Thyroid gland (tissue), 4 donors: ENCODE results near the gene ACSBG1. TPM values are rescaled to one million over a fixed set of nuclear protein-coding genes. Genes with fewer than 3 reads are reported as not detected.
A peak's percentile ranks its signal among the peaks of the same experiment; 100 is the strongest.

Experiments used
- DNase-seq, 2 donors: peaks; one replicate each; pipeline ENCODE4 v3.0.0-alpha.2; 2019
- H3K27ac ChIP-seq, 3 donors: fragments of 200-600 bp; sonication (generic); 1 replicate in 2 of 3; 2 replicates in 1 of 3; pipeline ENCODE4 v1.5.1; 2016 to 2019; ENCODE audit warnings: mild to moderate bottlenecking in 1 of 3, moderate library complexity in 1 of 3
- H3K27me3 ChIP-seq: fragments of 200-600 bp; sonication (generic); one replicate; pipeline ENCODE4 v1.5.1; 2019
- H3K36me3 ChIP-seq, 2 donors: fragments of 200-600 bp; sonication (generic); one replicate each; pipeline ENCODE4 v1.5.1; 2016 to 2019
- H3K4me1 ChIP-seq, 2 donors: fragments of 200-600 bp; sonication (generic); one replicate each; pipeline ENCODE4 v1.5.1; 2017 to 2019
- H3K4me3 ChIP-seq, 3 donors: fragments of 200-600 bp; sonication (generic); replicated peaks in 1 of 3; 1 replicate in 2 of 3; 2 replicates in 1 of 3; pipeline ENCODE4 v1.5.1; 2016; ENCODE audit warnings: mild to moderate bottlenecking in 1 of 3
- H3K9me3 ChIP-seq: fragments of 200-600 bp; sonication (generic); one replicate; pipeline ENCODE4 v1.5.1; 2017
- POLR2A ChIP-seq, 2 donors: fragments of 450-650 bp; IDR thresholded peaks; one replicate each; pipeline ENCODE4 v1.6.1; 2017; ENCODE audit warnings: antibody characterized with exemption in 2 of 2, mild to moderate bottlenecking in 2 of 2, moderate library complexity in 1 of 2
- WGBS, 2 donors: methylation state at CpG; one replicate each; pipeline ENCODE4 v1.1.5; 2017; 5-methylcytosine and 5-hydroxymethylcytosine counted together
- intact Hi-C: fragments of 100-400 bp; cut with DNase I; formaldehyde crosslinking; loops from one replicate; pipeline ENCODE4 v1.15.1; 2023
- total RNA-seq, 4 donors: library from RNA; depleted of rRNA; stranded (reverse); fragments of >200 nt; gene quantifications; one replicate each; pipeline ENCODE4 v1.2.3, GENCODE V29; 2016
- TF ChIP-seq, protein P1 (sequence below), 6 experiments: fragments of 200-600 bp in 3 of 6; fragments of 450-650 bp in 3 of 6; sonication (generic) in 3 of 6; IDR thresholded peaks; one replicate each; pipeline ENCODE4 v1.5.1; 2016 to 2019; ENCODE audit warnings: antibody characterized with exemption in 6 of 6, mild to moderate bottlenecking in 2 of 6, inconsistent platforms in 1 of 6, moderate library complexity in 1 of 6

Gene ACSBG1
- total RNA-seq, 4 donors from 2014 or later = not detected

DNA sequence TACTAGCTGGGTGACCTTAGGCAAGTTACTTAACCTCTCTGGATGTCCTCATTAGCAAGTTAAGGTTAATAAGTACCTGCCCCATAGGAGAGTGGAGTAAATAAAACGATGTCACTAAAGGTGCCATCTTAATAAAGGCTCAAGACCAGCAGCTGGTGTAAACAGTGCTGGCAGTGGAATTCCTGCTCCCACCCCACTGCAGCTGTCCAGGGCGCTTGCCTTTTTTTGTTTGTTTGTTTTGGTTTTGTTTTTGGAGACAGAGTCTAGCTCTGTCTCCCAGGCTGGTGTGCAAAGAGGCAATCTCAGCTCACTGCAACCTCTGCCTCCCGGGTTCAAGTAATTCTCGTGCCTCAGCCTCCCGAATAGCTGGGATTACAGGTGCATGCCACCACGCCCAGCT lies 56.3 kb downstream of the ACSBG1 start:
- 88 to 90% methylated on average over 6 of the region's 6 CpGs for WGBS, 2 donors
- H3K27ac ChIP-seq = no peak overlapping the region
- H3K9me3 ChIP-seq = no peaks in the 10 kb centered on the region
- no peak for TF ChIP-seq POLR2A (IDR thresholded peaks at IDR 0.05)
- TF ChIP-seq, protein P1, sequence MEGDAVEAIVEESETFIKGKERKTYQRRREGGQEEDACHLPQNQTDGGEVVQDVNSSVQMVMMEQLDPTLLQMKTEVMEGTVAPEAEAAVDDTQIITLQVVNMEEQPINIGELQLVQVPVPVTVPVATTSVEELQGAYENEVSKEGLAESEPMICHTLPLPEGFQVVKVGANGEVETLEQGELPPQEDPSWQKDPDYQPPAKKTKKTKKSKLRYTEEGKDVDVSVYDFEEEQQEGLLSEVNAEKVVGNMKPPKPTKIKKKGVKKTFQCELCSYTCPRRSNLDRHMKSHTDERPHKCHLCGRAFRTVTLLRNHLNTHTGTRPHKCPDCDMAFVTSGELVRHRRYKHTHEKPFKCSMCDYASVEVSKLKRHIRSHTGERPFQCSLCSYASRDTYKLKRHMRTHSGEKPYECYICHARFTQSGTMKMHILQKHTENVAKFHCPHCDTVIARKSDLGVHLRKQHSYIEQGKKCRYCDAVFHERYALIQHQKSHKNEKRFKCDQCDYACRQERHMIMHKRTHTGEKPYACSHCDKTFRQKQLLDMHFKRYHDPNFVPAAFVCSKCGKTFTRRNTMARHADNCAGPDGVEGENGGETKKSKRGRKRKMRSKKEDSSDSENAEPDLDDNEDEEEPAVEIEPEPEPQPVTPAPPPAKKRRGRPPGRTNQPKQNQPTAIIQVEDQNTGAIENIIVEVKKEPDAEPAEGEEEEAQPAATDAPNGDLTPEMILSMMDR (IDR thresholded peaks at IDR 0.05) = no peak
- no peaks in the 10 kb centered on the region for H3K36me3 ChIP-seq
- no peak overlapping the region for H3K4me3 ChIP-seq
- H3K27me3 ChIP-seq = no peaks in the 10 kb centered on the region
- intact Hi-C loops = no loop called here
- no peak for DNase-seq
- H3K4me1 ChIP-seq = no peaks in the 10 kb centered on the region

DNA sequence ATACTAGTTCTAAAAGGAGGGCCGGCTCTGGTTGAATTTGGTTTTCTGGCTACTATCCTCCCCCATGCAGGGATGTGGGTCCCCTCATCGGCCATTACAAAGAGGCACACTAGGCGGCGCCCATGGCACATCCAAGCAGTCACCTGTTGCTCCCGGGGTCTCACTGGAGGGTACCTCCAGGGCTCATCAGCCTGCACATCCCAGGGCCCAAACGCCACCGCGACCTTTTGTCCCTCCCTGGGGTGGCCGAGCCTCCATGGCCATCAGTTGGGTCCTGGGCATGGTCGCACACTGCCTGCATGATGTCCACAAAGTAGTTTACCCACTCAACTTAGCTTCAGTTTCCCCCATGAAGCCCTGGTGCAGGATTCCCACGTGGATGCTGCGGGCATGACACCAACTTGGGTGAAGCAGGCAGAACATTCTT lies 56.9 kb downstream of the ACSBG1 start:
- intact Hi-C loops = no loop called here
- Histone ChIP-seq H3K4me3 (no peak overlapping the region), H3K4me1 (no peaks in the 10 kb centered on the region), H3K27me3 (no peaks in the 10 kb centered on the region), H3K9me3 (no peaks in the 10 kb centered on the region), H3K36me3 (peaks cover 0 to under 1% of the 10 kb centered on the region in 2 donors), H3K27ac (no peak overlapping the region)
- TF ChIP-seq POLR2A (IDR thresholded peaks at IDR 0.05) = no peak
- TF ChIP-seq, protein P1 (IDR thresholded peaks at IDR 0.05) = peak in 5 of 6 experiments; percentile 17 to 52 (median 38)
- DNase-seq = peak; percentile 22 to 35
- 17 to 37% methylated on average over 11 to 12 of the region's 12 CpGs for WGBS, 2 donors

DNA sequence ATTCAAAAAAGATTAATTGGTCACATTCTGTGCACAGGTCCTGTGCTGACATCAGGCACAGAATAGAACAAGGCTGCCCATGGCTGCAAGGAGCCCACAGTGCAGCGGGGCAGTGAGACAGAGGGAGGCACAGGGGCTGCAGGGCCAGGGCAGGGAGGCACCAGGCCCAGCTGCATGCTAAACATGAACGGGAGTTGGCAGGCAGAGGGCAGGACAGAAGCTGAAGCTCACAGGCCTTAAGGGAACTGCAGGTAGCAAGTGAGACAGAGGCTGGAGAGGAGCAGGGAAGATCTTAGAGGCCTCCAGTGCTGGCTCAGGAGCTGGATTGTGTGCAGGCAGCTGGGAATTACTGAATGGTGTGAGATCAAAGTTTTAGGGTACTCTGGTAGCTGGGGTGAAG lies 59.0 kb downstream of the ACSBG1 start:
- no peak for TF ChIP-seq POLR2A (IDR thresholded peaks at IDR 0.05)
- TF ChIP-seq, protein P1 (IDR thresholded peaks at IDR 0.05) = no peak
- peaks cover 17 to 21% of the 10 kb centered on the region in 2 donors for H3K36me3 ChIP-seq
- H3K9me3 ChIP-seq = no peaks in the 10 kb centered on the region
- H3K4me3 ChIP-seq = no peak overlapping the region
- intact Hi-C loops = no loop called here
- no peaks in the 10 kb centered on the region for H3K27me3 ChIP-seq
- no peak overlapping the region for H3K27ac ChIP-seq
- no peaks in the 10 kb centered on the region for H3K4me1 ChIP-seq
- no peak for DNase-seq
- WGBS, 2 donors = 7 to 68% methylated on average over 2 of the region's 2 CpGs

DNA sequence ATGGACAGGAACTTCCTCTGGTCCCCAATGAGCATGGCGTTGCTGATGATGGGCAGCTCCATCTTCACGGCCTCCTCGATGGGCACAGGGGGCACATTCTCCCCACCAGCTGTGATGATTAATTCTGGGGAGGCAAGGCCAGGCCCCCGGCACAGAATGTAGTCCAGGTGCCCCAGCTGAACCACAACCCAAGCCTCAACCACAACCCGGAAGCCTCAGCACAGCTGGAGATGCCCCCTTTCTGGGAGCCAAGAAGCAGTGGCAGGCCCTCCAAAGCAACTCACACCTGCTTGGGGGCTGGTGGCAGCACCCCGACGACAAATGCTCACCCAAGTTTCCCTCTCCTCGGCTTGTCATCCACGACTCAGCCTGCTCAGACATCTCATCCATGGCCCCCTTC lies 60.0 kb downstream of the ACSBG1 start:
- intact Hi-C loops = no loop called here
- Histone ChIP-seq H3K9me3 (no peaks in the 10 kb centered on the region), H3K4me3 (no peak overlapping the region), H3K4me1 (no peaks in the 10 kb centered on the region), H3K36me3 (peaks cover 25 to 29% of the 10 kb centered on the region in 2 donors), H3K27ac (no peak overlapping the region), H3K27me3 (no peaks in the 10 kb centered on the region)
- no peak for DNase-seq
- WGBS, 2 donors = 81 to 83% methylated on average over 5 to 8 of the region's 9 CpGs
- TF ChIP-seq POLR2A (IDR thresholded peaks at IDR 0.05) = no peak
- TF ChIP-seq, protein P1 (IDR thresholded peaks at IDR 0.05) = no peak

DNA sequence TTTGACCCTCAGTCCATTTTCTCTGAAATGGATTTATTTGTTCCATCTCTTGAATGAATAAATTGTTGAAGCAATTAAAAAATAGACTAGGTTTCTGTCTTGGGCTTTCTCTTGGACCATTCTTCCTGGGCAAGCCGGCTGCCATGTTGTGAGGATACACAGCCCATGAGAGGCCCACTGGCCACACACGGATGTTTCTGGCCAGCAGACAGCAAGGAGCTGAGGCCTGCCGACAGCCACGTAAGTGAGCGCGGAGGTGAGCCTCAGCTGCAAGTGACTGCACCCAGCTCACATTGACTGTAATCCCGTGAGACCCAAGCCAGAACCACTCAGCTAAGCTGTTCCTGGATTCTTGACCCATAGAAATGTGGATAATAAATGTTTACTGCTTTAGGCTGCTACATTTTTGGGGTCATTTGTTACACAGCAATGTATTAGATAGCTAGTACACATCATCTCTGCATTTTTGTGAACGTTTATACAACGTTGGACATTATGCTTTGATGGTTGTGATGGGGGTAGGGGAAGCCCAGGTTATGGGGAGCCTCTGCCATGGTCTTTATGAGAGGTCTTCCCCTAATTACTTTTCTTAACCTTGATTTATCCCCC lies 62.4 kb downstream of the ACSBG1 start:
- intact Hi-C loops = no loop called here
- H3K4me1 ChIP-seq = no peaks in the 10 kb centered on the region
- 96 to 98% methylated on average over 9 of the region's 9 CpGs for WGBS, 2 donors
- H3K9me3 ChIP-seq = no peaks in the 10 kb centered on the region
- H3K4me3 ChIP-seq = no peak overlapping the region
- no peaks in the 10 kb centered on the region for H3K27me3 ChIP-seq
- peaks cover 37 to 46% of the 10 kb centered on the region in 2 donors for H3K36me3 ChIP-seq
- H3K27ac ChIP-seq = no peak overlapping the region
- no peak for TF ChIP-seq POLR2A (IDR thresholded peaks at IDR 0.05)
- TF ChIP-seq, protein P1 (IDR thresholded peaks at IDR 0.05) = no peak
- no peak for DNase-seq
